Lower leg skin (tissue), 3 donors: ENCODE measurements around the gene RALGAPA1.

Experiments used
- POLR2A ChIP-seq, 2 donors: fragments of 450-650 bp; IDR thresholded peaks; one replicate each; pipeline ENCODE4 v1.6.1; 2016 to 2017; ENCODE audit warnings: antibody characterized with exemption in 2 of 2, mild to moderate bottlenecking in 1 of 2, moderate library complexity in 1 of 2
- TF ChIP-seq, protein P1 (sequence below), 3 donors: fragments of 450-650 bp; IDR thresholded peaks; one replicate each; pipeline ENCODE4 v1.5.1; 2016; ENCODE audit warnings: antibody characterized with exemption in 3 of 3, mild to moderate bottlenecking in 3 of 3, moderate library complexity in 2 of 3

- TF ChIP-seq, protein P1, sequence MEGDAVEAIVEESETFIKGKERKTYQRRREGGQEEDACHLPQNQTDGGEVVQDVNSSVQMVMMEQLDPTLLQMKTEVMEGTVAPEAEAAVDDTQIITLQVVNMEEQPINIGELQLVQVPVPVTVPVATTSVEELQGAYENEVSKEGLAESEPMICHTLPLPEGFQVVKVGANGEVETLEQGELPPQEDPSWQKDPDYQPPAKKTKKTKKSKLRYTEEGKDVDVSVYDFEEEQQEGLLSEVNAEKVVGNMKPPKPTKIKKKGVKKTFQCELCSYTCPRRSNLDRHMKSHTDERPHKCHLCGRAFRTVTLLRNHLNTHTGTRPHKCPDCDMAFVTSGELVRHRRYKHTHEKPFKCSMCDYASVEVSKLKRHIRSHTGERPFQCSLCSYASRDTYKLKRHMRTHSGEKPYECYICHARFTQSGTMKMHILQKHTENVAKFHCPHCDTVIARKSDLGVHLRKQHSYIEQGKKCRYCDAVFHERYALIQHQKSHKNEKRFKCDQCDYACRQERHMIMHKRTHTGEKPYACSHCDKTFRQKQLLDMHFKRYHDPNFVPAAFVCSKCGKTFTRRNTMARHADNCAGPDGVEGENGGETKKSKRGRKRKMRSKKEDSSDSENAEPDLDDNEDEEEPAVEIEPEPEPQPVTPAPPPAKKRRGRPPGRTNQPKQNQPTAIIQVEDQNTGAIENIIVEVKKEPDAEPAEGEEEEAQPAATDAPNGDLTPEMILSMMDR (IDR thresholded peaks at IDR 0.05) = no peak
- TF ChIP-seq POLR2A (IDR thresholded peaks at IDR 0.05) = no peak
Measured at GRCh38 chr14:35666429-35667043, 142.6 kb downstream of the RALGAPA1 start.
